Stimulated activated CD4-positive, alpha-beta T cell treated with anti-CD3 and anti-CD28 coated beads, Interleukin-1b, Interleukin-23, amount 100 ng/mL, for 48 hours (primary cell): ENCODE results near the gene GNAQ.

Experiments
- DNase-seq: peaks from one replicate; pipeline ENCODE4 v3.0.0-alpha.2; 2020

The GNAQ gene

DNA sequence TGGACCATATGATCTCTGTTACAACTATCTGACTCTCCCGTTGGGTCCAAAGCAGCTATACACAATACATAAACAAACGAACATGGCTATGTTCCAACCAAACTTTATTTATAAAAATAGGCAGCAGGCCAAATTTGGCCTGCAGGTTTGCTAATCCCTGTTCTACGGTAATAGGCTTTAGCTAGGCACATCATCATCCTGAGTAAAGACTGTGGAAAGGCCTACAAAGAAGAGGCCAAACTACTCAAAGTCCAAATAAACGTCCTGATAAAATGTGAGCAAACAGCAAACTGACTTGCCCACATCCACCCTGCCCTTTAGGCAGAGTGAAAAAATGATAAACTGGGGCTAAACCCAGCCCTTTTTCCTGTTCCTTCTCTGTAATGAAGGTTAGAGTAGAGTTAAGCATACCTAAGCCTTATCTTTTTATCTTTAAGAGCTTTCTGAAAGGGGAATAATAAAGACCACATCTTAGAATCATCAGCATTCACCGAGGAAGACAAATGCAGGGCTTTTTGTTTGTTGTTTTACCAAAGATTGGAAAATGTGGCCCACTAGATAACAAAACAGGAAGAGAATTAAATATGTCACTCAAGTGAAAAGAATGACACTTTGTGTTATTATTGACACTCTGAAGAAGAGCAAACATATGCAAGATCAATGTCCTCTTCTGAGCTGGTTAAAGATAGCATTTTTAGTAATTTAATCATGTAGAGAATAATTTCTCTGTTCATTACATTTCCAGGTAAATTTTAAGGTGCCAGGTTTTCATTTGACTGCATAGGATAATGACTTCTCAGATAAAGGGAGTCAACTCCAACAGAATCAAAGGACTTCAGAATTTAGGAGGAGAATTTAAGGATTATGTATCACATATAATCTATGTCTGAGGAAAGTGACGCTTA, 223.5 kb downstream of the GNAQ start:
- no peak for DNase-seq

DNA sequence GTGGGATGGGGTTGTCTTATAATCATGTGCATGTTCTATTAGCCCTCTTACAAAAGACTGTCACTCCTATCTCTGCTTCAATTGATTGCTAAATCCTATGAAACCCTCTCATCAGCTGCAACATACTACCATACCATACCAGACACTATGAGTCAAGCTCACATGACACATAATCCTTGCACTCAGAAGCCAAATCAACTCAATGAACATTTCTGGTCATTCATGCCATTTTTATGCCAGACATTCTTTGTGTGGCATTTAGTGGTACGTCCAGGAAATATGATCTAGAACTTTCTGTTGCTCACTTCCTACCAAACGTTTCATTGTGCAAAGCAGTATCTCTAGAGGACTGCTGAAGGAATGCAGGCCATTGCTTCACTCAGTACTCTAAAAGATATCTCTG, 224.3 kb downstream of the GNAQ start:
- DNase-seq, result no peak

- DNase-seq, result no peak
Observed at GRCh38 chr9:77806741-77807140, 224.9 kb downstream of the GNAQ start.

DNA sequence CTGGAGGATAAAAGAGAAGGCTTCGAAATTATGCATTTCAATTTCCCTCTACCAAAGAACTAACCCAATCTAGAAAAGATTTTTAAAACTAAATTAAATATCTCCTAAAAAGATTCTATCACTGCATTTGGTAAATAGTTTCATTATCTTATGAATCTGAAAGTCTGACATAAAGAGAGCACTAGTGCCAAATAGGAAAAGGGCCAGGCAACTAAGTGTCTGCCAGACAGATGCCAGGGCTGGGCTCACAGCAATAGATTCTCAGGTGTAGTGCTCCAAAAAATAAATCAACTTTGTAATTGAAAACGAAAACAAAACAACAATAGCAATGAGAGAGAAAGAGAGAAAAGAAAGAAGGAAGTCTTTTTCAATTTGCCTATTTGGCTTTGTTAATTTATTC, 225.8 kb downstream of the GNAQ start:
- no peak for DNase-seq

- DNase-seq, result no peak
Observed at GRCh38 chr9:77803423-77803822, 228.2 kb downstream of the GNAQ start.

DNA sequence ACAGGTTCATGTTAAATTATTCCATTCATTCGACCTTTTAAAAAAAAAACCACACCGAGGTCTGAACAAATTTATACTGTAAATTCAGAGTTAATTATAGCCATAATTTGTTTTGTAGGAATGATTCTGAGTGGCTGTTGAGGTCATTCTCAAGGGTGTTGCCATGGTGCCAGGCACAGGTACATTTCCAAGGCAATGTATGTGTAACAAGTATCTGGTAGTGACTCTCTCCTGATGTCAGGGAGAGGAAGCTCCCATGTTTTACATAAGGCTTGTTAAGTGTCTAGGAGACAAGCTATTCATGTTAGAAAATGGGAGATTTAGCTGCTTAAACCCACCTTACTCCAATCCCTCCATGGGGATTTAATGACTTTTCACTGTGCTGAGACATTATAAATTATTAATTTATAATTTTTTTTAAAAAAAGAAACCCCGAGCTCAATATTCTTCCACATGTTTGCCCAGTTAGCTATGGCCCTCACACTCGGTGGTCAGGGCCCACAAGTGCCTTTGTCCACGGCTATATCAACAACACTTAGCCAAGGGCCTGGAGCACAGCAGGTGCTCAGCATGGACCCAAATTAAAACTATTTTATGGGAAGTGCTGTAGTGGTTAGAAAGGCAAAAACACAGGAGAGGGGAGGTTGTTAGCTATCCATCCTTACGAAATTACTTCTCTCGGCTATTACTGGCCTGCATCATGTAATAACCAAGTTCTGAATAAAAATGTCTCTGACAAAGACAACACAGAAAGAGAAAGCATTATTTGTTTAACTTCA, 228.9 kb downstream of the GNAQ start:
- DNase-seq, result no peak

- DNase-seq, result no peak
Observed at GRCh38 chr9:77802064-77802463, 229.5 kb downstream of the GNAQ start.

DNA sequence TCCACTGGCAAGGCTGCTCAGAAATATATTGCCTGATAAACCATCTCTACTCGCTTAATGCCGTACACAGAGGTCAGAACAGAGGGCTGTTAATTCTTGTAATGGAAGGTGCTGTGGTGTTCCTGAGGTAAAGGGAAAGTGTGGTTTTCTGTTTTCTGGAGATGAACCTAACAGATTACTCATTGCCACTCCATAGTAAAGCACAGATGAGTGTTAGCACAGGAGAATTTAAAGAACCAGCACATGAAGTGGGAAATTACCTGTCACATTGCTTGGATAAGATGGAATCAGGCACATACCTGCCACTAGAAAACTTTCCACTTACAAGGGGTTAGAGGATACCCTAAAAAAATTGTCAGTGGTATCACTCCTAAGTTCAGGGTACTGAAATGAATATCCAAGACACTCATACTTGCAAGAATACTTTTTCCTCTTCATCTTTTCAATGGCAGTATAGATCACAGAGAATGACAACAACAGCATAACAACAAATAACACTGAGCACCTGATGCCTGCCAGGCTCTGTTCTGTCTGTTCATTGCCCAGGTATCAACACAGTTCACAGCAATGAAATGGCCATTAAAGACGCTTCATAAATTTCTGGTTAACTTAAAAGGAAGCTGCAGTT, 230.6 kb downstream of the GNAQ start:
- DNase-seq, result no peak

GRCh38 chr9:77798140-77798539, 233.5 kb downstream of the GNAQ start:
- DNase-seq, result no peak

DNA sequence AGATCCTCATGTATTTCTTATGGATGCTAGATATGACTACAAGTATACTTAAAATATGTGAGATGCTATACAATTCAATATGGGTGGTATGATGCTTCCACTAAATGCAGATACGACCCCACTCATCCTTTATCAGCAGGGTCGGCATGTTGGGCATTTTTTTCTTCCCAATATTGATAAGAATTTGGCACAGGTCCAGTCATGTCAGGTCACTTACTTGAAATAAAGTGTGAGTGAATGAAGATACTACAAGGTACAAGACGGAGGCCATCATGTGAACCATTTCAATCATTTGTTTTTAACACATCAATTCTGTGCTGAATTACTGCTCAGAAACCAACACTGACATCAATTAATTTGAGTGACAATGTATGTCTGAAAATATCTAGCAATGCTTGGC, 236.6 kb downstream of the GNAQ start:
- no peak for DNase-seq

GRCh38 chr9:77793849-77794248, 237.8 kb downstream of the GNAQ start:
- DNase-seq, result no peak

GRCh38 chr9:77789891-77790290, 241.7 kb downstream of the GNAQ start:
- DNase-seq, result no peak

DNA sequence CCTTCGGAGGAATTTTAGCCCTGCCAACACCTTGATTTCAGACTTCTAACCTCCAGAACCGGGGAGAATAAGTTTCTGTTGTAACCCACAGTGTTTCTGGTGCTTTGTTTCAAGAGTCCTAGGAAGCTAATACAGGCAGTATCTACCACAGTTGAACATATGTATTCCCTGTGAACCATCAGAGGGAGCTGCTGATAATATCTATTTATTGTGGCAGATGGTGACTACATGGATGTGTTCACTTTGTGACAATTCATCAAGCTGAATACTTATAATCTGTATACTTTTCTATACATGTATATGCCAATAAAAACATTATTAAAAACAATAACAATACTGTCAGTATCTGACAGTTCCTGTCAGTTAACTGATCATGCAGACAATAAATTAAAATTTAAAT, 246.3 kb downstream of the GNAQ start:
- DNase-seq, result no peak

DNA sequence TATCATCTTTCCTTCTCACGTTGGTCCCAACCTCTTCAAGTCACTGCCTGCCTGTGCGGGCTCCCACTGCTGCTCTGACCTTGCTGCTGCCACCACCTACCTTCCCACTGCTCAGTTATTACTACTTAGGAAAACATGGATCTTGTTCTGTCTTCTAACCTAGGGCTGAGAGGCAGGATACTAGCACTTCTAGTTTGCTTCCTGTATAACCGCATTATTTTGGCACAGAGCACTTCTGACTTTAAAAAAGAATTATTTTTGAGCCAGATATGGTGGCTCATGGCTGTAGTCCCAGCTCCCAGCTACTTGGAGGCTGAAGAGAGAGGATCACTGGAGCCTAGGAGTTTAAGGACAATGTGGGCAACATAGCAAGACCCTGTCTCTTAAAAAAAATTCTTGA, 248.1 kb downstream of the GNAQ start:
- DNase-seq, result no peak

GRCh38 chr9:77779010-77779409, 252.6 kb downstream of the GNAQ start:
- no peak for DNase-seq

DNA sequence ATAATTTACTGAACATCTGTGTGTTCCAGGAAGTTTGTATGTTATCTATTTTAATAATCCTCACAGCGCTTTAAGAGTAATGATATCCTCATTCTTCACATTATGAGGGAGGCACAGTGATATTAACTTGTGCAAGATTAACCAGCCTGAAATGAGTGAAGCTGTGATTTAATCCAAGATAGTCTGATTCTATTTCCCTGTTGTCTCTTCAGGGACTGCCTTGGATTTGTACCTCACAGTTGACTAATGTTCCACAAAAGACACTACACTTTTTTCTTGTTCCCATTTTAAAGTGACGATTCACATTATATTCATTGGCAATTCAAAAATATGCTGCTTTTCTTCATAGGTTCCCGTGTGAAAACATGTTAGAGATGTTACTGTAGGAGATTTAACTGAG, 258.2 kb downstream of the GNAQ start:
- no peak for DNase-seq

DNA sequence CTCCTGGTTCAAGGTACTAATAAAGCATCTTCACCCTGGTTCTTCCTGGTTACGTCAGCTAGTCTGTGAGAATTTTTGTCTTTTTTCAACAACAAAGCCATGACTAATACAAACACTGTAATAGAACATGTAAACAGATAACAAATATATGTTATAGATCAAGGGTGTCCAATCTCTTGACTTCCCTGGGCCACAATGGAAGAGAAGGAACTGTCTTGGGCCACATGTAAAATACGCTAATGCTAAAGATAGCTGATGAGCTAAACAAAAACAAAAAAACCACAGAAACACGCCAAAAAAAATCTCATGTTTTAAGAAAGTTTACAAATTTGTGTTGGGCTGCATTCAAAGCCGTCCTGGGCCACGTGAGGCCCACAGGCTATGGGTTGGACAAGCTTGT, 259.0 kb downstream of the GNAQ start:
- no peak for DNase-seq

- DNase-seq, result no peak
Observed at GRCh38 chr9:77771171-77771570, 260.4 kb downstream of the GNAQ start.

- DNase-seq, result no peak
Observed at GRCh38 chr9:77770340-77770739, 261.3 kb downstream of the GNAQ start.

DNA sequence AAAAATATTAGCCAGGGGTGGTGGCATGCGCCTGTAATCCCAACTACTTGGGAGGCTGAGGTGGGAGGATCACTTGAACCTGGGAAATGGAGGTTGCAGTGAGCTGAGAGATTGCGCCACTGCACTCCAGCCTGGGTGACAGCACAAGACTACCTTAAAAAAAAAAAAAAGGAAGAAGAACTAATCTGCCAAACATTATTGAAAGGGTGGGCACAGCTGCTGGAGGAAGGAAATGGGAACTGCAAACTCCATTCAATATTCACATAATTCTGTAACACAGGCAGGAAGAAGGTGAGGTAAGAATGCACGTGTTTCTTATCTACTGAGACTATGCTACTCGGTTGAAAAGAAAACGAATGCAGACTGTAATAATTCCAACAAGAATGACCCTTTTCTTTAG, 262.4 kb downstream of the GNAQ start:
- DNase-seq, result no peak

DNA sequence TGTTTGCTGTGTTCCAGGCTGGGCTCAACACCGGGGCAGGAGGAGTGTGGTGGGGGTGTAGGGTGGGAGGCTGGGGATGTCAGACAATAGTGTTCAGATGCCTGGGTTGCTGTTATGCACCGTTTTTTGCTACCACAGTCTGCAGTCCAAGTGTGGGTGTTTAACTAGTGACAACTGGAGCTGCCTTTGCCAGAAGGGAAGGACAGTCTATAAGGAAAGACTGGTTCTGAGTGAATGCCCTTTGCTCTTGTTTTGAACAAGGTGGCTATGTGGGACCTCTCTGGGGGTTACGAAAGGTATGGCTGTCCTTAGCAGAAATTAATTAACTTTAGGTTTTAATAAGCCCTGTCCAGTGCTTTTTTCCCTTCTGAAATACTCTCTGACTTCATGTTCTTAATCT, 265.0 kb downstream of the GNAQ start:
- no peak for DNase-seq

DNA sequence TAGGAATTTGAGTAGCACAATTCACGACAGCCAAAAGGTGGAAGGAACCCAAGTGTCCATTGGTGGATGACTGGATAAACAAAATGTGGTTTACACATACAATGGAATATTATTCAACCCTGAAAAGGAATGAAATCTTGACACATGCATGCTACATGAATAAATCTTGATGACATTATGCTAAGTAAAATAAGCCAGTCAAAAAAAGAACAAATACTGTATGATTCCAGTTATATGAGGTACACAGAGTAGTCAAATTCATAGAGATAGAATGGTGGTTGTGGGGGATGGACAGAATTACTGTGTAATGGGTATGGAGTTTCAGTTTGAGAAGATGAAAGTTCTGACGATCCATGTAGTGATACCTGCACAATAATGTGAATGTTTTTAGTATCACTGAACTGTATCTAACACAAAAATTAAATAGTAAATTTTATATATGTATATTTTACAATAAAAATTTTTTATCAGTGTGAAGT, 265.8 kb downstream of the GNAQ start:
- DNase-seq, result no peak

- no peak for DNase-seq
Observed at GRCh38 chr9:77764894-77765780, 266.5 kb downstream of the GNAQ start.
